HG03045 (cell line): ENCODE data around the gene CCDC194.
A peak's percentile ranks its signal among the peaks of the same experiment; 100 is the strongest.
"Not testable (repeated sequence)": the region's sequence is repeated elsewhere in the genome, so short reads cannot be mapped to it uniquely, and the experiment has no call there.

Experiments
- ATAC-seq: cut with Tn5 transposase; IDR thresholded peaks from one replicate; pipeline ENCODE4 v1.9.1; 2021; ENCODE audit warnings: mild to moderate bottlenecking, moderate library complexity; ENCODE audit not compliant: unreplicated experiment

Gene CCDC194

DNA sequence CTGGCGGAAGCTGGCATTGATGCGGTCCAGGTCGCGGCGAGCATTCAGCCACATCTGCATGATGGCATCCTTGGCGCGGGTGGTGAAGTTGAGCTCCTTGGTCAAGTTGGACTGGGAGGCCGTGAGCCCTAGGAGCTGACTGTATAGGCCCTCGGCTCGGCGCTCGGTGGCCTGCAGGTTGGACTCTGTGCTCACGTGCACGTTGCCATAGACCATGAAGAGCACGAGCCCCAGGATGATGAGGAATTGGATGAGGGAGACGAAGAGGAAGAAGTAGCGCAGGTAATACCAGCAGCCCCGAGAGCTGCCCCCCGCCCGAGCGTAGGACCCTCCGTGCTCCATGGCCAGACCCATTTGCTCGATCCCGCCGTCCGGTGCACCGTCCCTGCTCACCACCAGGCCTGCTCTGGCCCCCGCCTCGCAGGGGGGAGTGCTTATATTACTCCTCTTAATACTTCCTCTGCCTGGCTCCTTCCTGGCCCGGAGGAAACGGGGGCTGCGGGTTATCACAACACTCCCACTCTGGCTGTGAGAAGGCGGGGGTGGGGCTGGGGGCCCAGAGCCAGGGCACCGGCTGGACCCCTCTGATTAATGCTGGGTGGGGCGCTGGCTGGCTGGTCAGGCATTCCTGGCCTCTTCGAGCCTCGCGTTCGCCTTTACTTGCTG, 16.9 kb downstream of the CCDC194 start, which contains the start of gene PLVAP:
Gene PLVAP, minus strand, starts transcription at position 408 of the 666 bp plus-strand sequence. Its CDS starts 54 bp downstream, at position 354.
- no peak for ATAC-seq

DNA sequence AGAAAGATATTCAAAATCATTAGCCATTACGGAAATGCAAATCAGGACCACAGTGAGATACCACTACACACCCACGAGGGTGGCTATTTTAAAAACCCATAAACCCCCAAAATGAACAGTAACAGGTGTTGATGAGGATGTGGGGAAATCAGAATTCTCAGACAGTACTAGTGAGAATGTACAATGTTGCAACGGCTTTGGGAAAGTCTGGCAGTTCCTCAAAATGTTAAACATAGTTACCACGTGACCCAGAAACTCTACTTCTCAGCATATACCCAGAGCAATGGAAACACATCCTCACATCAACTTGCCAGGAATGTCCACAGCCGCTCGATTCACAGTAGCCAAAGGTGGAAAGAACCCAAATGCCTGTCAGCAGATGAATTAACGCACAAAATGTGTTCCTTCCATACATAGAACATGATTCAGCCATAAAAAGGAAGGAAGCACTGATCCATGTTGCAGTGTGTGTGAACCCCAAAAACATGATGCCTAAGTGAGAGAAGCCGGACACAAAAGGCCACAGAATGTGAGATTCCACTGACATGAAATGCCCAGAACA, 23.9 kb downstream of the CCDC194 start:
- peak; percentile 76 for ATAC-seq

DNA sequence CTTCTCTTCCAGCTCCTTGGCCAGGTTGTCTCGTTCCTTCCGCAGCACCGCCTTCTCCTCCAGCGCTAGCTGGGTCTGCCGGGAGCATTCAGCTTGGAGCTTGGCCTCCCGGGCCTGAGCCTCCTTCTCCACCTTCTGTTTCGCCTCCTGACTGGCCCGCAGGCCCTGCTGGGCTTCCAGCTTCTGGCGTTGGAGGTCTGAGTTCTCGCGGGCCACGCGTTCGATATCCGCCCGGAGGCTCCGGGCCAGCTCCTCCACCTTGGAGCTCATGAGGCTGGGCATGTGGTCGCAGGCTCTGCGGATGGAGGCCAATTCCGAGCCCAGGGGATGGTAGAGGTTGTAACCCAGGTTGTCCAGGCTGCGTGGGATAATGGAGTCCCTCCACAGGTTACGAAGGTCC, 28.6 kb downstream of the CCDC194 start:
- no peak for ATAC-seq

DNA sequence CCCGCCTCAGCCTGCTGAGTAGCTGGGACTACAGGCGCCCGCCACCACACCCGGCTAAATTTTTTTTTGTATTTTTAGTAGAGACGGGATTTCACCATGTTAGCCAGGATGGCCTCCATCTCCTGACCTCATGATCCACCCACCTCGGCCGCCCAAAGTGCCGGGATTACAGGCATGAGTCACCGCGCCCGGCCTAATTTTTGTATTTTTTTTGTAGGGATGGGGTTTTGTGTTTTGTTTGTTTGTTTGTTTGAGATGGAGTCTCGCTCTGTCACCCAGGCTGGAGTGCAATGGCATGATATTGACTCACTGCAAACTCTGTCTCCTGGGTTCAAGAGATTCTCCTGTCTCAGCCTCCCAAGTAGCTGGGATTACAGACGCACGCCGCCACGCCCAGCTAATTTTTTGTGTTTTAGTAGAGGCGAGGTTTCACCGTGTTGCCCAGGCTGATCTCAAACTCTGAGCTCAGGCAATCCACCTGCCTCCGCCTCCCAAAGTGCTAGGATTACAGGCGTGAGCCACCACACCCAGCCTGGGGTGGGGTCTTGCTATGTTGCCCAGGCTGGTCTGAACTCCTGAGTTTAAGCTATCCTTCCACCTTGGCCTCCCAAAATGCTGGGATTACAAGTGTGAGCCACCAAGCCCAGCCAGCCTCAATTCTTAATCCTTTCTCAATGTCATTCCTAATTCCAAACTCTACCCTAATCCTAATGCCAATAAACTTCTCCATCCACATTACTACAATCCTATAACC, 30.0 kb downstream of the CCDC194 start:
- not testable (repeated sequence) for ATAC-seq

DNA sequence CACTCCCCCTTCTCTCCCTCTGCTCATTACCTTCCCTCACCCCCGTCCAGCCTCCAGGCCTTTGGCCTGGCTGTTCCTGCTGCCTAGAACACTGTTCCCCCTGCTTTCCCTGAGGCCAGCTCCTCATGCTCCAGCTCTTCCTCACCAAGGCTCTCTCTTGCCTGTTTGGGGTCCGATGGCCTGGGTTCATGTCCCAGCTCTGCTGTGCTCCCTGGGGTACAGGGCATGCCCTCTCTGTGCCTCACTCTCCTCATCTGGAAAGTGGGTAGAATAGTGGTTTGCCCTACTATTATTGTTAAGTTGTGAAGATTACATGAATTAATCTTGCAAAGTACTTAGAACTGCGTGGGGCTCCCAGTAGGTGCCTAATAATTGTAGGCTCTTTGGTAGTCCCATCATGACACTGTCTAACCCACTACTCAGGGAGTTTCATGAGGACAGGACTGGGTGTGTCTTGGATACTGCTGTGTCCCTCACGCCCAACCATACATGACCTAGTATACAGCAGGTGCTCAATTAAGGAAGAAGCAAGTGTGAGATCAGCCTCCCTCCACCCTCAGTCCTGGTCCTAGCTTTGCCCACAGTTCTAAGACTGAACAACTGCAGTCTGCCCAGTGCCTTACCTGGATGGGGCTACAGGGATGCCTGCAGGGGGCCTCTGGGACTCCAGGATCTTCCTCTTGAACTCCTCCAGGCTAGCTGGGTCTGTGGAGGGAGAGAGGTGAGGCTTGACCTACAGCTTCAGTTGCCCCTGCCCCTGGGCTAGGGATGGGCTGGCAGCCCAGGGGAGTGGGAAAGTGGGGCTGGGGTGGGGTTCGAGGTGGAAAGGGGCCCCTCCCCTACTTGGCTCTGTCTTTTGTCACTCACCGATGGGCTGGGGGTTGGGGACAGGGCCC, 33.8 kb downstream of the CCDC194 start:
- no peak for ATAC-seq

DNA sequence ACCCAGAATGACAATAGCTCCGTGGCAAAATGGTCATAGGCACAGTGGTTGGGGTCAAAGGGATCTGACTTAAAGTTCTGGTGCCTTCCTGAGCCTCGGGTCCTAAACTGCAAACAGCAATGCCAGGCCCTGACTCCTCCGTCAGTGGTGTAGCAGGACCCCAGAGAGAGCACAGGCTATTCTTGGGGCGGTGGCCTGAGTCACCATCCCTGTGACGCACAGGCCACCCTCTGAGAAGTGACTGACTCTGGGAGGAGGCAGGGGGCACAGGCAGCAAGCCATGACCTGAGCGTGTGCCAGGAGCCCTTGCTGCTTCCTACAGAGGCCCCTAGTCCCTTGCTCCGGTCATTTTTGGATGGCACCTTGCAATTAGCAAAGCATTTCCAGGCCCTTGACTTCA, 35.6 kb downstream of the CCDC194 start:
- ATAC-seq, result no peak

DNA sequence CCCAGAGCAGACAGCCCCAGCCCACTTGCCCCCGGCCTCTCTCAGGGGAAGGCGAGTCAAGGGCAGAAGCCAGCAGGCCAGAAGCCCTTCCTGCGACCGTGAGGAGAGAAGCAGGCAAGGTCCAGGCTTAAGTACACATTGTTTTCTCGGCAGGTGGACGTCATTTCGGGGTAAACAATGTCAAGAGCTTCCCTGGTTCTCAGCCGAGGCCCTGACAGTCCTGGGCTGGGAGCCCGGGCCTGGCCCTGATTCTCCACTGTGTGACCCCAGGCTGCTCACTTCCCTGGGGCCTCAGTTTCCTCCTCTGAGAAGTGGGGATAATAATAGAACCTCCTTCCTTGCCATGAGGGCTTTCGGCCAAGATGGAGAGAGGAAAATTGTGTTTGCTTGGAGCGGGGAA, 36.3 kb downstream of the CCDC194 start:
- no peak for ATAC-seq

DNA sequence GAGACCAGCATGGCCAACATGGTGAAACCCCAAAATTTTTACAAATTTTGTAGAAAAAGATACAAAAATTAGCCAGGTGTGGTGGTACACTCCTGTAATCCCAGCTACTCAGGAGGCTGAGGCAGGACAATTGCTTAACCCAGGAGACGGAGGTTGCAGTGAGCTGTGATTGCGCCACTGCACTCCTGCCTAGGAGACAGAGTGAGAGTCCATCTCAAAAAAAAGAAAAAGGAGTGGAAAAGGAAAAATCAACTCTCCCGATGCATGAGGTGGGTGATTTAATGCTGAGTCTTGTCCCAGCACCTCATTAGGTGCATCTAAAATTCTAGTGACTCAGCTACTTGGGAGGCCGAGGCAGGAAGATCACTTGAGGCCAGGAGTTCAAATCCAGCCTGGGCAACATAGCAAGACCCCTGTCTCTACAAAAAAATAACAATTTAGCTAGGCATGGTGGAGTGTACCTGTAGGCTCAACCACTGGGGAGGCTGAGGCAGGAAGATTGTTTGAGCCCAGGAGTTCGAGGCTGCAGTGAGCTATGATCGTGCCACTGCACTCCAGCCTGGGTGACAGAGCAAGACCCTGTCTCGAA, 36.8 kb downstream of the CCDC194 start:
- ATAC-seq, result no peak

DNA sequence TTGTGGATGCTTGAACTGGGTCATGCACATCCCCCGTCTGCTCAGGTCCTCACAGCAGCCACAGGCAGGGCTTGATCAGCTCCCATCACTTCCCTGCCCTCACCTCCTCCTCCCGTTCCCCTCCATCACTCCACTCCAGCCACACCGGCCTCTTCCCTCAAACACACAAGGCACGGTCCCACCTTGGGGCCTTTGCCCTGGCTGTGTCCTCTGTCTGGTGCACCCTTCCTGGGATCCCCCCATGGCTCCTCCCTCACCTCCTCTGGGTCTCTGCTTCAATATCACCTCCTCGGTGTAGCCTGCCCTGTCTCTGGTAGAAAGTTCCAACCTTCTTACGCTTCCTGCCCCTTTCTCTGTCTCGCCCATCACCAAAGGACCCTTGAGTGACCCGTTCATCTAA, 40.6 kb downstream of the CCDC194 start:
- no peak for ATAC-seq

DNA sequence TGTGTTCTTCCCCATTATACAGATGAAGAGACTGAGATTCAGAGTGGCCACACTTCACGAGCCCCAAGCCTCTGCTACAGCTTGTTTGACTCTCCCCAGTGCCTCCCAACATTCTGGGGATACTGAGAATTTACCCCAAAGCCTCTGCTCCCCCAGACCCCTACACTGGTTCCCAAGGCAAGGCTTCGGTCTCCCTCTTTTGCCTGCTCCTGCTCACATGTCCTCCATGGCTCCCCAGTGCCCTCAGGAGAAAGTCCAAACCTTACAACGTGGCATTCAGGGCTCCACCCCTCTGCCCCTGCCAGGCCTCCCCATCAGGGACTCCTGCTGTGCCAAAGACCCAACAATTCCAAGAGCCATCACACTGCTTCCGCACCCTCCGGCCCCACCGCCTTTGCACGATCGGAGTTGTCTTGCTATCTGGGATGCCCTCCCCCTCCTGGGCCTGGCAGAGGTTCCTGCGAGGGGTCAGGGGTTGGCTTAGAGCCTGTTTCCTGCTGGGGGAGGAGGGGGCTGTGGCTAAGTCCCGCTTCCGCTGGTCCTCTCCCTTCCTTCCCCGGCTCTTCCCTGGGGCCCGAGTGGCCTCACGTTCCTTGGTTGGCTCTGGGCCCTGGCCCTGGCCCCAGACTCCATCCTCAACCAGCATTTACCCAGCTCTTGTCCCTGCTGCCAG, 41.3 kb downstream of the CCDC194 start:
- ATAC-seq, result no peak

DNA sequence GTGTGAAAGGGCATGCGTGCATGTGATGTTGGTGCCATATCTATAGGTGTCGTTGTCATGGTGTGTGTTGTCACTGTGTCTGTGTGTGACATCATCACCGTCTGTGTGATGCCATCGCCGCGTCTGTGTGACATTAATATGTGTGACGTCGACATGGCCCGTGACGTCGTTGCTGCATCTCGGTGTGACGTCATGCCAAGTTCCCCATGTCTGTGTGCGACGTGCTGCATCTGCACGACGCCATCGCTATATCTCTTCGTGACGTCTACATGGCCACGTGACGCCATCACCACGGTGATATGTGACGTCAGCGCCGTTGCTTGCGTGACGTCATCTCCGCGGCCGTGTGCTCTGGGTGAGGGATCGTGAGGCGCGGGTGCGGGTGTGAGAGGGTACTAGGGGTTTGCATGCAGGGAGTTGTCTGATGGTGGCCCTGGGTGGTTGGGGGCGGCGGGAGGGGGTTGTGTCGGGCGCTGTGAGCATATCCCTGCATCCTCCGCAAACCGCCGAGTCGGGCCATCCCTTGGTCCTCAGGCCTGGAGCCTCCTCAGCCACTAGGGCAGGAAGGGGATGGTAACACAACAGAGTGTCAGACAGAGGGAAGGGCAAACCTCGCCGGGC, 42.1 kb downstream of the CCDC194 start:
- no peak for ATAC-seq

DNA sequence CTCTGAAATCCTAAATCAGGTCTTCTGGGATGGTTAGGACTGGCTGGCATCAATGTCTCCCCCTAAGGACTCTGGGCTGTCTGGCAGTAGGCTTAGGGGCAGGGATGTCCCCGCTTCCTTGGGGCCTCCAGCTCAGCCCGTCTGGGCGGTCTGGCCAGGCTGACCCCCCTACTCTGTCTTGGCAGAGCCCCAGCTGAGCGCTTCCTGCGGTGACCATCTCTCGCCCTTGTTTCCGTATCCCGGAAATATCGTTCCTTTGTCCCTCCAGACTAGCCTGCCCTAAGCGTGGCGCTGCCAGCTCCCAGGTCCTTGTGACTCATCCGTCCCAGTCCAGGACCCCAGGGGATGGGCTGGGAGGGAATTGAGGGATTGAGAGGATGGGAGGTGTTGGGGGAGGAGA, 45.3 kb downstream of the CCDC194 start:
- no peak for ATAC-seq

DNA sequence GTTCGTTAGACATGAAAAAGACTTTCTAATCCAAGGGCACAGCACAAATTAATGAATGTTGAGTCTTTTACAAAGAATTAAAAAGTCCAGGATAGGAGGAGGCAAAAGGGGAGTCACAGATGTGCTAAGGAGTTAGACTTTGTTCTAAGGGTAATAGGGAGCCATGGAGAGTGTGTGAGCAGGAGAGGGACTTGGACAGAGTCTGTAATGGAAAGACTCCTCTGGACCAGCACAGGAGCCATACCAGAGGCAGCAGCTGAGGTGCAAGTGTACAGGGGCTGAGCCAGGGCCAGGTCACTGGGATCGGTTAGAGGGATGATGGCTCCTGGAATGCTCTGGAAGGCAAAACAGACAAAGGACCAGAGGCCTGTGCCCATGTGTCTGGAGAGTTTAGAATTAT, 46.1 kb downstream of the CCDC194 start:
- ATAC-seq, result no peak

DNA sequence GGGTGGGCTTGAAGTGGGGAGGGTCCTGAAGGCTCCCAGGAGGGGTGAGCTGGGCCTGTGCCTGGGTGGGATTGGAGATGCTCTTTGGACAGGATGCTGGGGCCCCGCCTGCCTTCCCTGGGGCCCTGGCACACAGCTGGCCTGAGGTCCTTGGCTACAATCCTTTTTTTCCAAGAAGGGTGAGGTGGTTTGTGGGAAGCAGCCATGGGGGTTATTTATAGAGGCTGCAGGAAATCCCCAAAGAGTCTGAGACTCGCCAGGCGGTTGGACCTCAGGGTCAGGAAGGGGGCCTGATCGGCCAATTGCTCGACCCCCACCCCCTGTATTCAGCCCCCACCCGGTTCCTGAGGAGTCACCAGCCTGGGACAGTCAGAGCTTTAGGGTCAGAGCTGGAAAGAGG, 46.6 kb downstream of the CCDC194 start:
- no peak for ATAC-seq

DNA sequence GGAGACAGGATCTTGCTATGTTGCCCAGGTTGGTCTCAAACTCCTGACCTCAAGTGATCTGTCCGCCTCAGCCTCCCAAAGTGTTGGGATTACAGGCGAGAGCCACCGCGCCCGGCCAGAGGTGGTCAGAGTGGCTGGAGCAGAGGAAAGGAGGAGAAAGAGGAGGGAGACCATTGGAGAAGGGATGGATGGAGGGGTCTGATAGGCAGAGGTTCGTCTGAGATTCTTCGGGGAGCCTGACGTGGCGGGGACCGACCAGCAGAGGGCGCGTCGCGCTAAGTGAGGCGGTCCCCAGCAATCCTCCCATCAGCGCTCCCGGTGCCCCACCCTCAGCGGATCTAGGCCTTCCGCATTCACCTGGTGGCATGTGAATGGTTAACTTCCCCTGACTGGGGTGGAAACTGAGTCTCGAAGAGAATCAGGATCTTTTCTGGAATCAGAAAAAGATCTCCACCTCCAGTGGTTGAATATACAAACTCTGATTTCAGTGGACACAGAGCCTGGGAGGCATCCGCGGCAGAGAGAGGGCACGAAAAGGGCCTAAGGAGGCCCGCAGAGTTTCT, 47.8 kb downstream of the CCDC194 start:
- no peak for ATAC-seq

DNA sequence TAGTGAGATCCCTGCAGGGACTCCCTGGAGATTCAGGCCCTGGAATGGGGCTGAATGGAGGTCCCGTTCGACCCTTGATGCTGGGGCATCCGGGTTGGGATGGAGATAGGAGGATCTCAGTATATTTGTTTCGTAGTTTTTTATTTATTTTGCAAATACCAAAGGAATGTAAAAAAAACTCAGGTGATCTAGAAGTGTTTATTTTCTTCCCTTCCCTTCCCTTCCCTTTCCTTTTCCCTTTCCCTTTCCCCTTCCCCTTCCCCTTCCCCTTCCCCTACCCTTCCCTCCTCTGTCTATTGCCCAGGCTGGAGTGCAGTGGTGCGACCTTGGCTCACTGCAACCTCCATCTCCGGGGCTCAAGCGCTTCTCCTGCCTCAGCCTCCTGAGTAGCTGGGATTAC, 52.2 kb downstream of the CCDC194 start:
- no peak for ATAC-seq

DNA sequence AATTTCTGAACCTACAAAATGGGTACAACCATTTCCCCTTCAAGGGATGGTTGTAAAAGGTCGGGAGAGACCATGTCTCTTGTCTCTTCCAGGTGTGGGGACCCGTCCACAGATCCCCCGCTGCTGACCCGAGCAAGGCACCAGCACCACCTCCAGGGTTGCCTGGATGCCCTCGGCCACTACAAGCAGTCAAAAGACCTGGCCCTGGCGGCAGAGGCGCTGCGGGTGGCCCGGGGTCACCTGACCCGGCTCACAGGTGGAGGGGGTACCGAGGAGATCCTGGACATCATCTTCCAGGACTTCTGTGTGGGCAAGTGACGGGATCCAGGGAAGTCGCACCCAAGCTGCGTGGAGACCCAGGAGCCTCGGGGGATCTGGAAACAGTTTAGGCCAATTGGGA, 52.6 kb downstream of the CCDC194 start:
- no peak for ATAC-seq

DNA sequence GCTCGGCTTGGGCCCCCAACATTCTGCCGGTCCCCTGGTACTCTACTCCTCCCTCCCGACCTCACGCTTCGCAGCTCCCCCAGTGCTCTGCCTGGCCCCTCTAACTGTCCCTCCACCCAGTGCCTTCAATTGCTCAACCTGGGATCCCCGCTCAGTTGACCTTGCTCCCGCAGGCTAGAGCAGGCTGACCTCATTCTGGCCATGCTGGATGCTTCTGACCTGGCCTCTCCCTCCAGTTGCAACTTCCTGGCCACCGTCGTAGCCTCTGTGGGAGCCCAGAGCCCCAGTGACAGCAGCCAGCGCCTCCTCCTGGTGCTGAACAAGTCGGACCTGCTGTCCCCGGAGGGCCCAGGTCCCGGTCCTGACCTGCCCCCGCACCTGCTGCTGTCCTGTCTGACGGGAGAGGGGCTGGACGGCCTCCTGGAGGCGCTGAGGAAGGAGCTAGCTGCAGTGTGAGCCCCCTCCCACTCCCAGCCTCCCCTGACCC, 53.1 kb downstream of the CCDC194 start:
- ATAC-seq, result no peak
